HuH-7 (cell line): Measurements from ENCODE around the gene LSM8.
"Not testable (repeated sequence)": the region's sequence is repeated elsewhere in the genome, so short reads cannot be mapped to it uniquely, and the experiment has no call there.

Experiments used
- DNase-seq: peaks from one replicate; pipeline ENCODE4 v3.0.0; 2011; ENCODE audit warnings: low spot score

LSM8 gene

GRCh38 chr7:118214051-118214832 lies 30.3 kb downstream of the LSM8 start:
- peak; percentile 82 for DNase-seq

DNA sequence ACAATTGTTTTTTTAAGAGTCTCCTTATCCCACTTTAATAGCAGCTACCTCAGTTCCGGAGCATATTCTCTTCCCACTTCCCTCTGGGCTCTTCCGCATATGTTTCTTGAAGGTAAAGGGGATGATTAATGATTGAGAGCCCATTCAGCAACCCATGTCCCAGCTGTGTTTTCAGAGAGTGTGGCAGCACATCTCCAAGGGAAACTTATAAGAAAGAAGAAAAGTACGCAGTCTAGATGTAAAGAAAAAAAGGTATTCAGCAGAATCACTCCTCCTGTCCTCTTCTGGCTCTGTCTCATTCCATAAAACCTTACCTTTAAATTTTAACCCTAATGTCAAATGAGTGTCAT lies 30.8 kb downstream of the LSM8 start:
- DNase-seq, result no peak

DNA sequence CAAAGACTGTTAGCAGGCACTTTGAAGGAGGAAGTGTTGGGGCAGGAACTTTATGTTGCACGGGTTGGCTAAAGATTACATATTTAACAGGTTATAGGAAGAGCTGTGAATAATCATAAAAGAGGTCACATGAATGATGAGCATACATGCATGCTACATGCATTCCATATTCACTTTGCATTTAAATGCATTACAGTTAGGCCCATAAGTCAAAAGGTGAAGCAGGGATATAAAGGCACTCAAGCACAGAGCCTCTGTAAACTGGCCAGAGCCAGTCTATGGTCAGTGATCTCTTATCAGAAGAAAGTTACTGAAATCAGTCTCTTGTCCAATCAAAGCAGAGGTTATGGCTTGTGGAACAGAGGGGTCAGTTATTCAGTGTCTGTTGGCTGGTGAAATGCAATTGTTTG lies 33.3 kb downstream of the LSM8 start:
- DNase-seq, result peak; percentile 21

- no peak for DNase-seq
Measured at GRCh38 chr7:118218413-118219156, 34.6 kb downstream of the LSM8 start.

DNA sequence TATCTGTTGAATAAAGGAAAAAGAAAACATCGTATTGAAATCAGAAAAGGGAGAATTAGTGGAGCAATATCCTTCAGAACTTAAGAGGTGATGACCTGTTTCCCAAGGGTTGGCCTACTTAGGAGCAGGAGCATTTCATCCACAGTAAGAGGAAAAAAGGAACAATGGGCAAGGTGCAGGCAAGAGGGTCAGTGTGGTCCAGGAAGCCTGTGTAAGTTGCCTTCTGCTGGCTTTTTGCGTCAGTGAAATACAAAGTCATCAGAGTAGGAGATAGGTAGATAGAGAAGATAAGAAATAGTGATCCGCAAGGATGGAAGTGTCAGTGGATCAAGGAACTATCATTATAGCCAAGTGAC lies 35.2 kb downstream of the LSM8 start:
- DNase-seq, result no peak

- DNase-seq, result no peak
Measured at GRCh38 chr7:118220583-118220982, 36.6 kb downstream of the LSM8 start.

DNA sequence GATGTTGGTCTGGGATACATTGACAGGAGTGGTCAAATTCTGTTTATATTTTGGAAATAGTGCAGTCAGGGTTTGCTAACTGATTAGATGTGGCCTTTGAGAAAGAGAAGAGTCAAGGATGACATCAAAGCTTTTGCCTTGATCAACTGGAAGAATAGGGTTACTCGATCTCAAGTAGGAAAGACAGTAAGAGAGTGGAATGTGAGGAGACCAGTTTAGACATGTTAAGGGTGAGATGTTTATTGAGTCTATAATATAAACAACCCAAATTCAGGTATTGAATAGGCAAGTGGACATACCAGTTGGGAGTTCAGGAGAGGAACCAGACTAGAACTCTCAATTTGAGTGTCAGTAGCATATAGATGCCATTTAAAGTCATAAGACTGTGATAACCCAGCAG lies 38.6 kb downstream of the LSM8 start:
- no peak for DNase-seq

DNA sequence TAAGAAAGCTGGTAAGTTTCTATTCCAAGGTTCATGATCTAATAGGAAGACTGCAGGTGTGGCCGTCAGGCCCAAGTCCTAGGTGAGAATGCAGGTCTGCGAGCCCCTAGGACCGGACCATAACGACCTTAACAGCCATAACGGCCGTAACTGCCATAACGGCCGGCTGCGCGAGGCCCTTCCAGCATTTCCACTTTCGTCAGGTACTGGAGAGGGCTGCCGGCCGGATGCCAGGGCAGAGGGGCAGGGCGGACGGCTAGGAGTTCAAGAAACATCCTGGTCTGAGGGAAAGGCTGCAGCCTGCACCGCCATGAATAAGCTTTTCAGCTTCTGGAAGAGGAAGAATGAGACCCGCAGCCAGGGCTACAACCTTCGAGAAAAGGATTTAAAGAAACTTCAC lies 40.6 kb downstream of the LSM8 start, which contains the start of gene ANKRD7:
TSS of gene ANKRD7 (plus strand) at position 184 of the 400 bp plus-strand sequence. CDS start at position 311, 127 bp downstream.
- no peak for DNase-seq

- DNase-seq, result no peak
Measured at GRCh38 chr7:118232837-118233236, 48.9 kb downstream of the LSM8 start.

DNA sequence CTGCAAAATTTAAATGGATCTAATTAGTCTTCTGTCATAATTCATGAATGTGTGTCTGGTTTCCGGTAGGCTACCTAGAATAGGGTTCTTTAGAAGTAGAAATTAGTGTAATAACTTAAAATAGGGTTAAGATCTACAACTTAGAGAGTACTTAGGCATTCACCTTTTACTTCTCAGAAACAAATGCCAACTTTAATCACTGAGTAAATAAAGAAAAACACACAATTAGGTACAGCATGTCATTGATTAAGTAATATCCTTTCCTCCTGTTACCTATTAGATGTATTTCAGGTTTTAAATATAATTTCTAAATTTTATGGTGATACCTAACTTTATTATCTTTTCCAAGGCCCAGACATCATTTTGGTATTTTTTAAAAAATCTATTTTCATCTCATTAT lies 49.8 kb downstream of the LSM8 start:
- DNase-seq, result no peak

DNA sequence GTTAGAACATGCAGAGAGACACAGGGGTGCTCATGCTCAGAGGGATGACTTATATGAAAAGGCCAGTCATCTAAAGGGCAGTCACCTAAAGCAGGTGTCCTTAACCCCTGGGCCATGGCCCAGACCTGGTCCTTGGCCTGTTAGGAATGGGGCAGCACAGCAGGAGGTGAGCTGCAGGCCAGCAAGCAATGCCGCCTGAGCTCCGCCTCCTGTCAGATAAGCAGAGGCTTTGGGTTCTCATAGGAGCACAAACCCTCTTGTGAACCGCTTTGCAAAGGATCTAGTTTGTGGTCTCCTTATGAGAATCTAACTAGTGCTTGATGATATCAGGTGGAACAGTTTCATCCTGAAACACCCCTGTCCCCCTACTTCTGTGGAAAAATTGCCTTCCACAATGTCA lies 55.0 kb downstream of the LSM8 start:
- no peak for DNase-seq

DNA sequence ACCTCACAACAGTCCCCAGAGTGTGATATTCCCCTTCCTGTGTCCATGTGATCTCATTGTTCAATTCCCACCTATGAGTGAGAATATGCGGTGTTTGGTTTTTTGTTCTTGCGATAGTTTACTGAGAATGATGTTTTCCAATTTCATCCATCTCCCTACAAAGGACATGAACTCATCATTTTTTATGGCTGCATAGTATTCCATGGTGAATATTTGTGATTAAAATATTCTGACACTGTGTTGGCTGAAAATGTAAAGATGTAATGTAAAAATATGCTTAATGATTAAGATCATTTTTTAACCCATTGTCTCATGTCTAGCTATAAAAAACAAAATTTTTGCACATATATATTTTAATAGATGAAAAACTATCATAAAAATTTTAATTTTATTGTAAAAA lies 56.4 kb downstream of the LSM8 start:
- DNase-seq, result not testable (repeated sequence)
